GM18505 (cell line): ENCODE results near the gene PFKFB4.

Experiments used
- ATAC-seq: cut with Tn5 transposase; IDR thresholded peaks from one replicate; pipeline ENCODE4 v1.9.1; 2021; ENCODE audit not compliant: unreplicated experiment
- POLR2A ChIP-seq: IDR thresholded peaks from 4 replicates; pipeline ENCODE4 v1.6.1; 2011; ENCODE audit warnings: borderline replicate concordance; ENCODE audit not compliant: insufficient read depth, insufficient read length; ENCODE audit errors: extremely low read depth

Gene PFKFB4

GRCh38 chr3:48569808-48570450 is 13.3 kb upstream of the PFKFB4 start:
- TF ChIP-seq POLR2A: no peak
- no peak for ATAC-seq

DNA sequence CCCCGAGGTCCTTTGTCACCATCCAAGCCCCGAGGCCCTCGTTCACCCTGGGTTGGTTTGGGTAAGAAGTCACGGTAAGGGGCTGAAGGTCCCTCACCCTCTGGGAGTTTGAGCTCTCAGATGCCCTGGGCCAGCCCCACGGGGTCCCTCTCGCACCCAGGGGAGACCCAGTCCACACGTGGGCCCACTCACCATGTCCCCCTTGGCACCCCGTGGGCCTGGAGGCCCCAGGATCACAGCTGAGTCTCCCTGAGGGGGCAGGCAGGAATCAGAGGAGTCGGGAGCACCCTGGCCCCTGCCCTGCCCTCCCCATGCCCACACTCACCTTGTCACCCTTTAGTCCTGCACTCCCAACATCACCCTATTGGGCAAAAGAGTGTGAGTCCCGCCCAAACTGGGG is 12.8 kb upstream of the PFKFB4 start:
- ATAC-seq: no peak
- TF ChIP-seq POLR2A: no peak

DNA sequence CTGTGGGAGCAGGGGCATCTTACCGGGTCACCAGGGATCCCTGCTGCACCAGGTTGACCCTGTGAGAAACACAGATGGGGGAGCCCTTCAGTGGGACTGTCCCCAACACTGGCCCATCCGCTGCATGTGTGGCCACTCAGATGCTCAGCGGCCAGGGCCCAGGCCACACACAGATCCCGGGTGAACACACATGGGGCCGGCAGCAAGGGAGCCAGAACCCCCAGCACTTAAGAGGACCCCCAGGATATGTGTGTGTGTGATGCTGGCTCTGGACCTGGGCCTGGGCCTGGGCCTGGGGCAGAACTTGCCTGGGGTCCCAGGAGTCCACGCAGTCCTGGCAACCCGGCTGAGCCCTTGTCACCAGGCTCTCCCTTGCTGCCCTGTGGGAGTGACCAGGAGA is 11.9 kb upstream of the PFKFB4 start:
- no peak for TF ChIP-seq POLR2A
- ATAC-seq: no peak

DNA sequence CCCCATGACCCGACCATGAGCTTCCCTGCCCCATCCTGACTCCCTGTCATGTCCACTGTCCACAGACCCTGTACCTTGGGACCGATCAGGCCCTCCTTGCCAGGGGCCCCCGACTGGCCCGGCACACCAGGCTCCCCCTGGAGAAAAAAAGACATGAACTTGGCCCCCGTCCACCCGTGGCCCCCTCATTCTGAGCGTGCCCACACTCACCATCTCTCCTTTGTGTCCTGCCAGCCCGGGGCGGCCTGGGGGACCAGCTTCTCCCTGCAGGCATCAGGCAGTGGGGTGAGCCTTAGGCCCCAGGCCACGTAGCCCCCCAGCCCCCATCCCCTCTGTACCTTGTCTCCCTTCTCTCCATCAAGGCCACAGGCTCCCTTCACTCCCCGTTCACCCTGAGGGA is 10.9 kb upstream of the PFKFB4 start:
- no peak for TF ChIP-seq POLR2A
- no peak for ATAC-seq

GRCh38 chr3:48567090-48567489 is 10.5 kb upstream of the PFKFB4 start:
- no peak for TF ChIP-seq POLR2A
- ATAC-seq: no peak

GRCh38 chr3:48566401-48566760 is 9.8 kb upstream of the PFKFB4 start:
- no peak for TF ChIP-seq POLR2A
- ATAC-seq: no peak

DNA sequence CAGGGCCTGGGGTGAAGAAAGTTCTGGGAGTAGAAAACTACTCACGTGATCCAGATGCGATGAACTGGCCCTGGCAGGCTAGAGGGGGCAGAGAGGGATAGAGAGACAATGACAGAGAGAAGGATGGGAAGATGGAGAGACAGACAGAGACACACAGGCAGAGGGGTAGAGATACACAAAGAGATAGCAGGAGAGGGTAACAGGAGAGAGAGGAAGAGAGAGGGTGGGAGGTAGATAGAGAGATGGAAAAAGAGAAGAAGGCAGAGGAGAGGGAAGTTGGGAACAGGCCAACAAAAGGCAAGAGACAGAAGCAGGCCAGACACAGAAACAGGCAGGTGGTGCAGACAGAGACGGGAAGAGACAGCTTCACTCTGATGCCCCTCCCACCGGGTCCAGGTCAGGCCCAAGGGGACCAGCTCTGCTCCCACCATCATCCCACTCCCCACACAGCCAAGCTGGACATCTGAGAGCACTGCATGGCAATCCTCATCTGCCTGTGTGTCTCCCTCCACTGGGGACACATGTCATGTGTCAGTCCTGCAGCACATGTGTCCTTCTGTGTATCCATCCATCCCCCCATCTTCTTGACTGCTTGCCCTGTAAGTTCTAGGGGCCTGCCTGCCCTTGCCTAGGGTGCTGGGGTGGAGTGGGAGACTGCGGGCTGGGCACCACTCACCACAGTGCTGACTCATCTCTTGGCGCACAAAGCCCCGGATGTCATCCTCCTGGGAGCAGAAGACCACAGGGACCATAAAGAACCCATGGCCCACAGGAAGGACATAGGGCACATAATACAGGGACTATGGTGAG is 9.2 kb upstream of the PFKFB4 start:
- no peak for ATAC-seq
- no peak for TF ChIP-seq POLR2A

GRCh38 chr3:48565186-48565585 is 8.6 kb upstream of the PFKFB4 start:
- ATAC-seq: no peak

DNA sequence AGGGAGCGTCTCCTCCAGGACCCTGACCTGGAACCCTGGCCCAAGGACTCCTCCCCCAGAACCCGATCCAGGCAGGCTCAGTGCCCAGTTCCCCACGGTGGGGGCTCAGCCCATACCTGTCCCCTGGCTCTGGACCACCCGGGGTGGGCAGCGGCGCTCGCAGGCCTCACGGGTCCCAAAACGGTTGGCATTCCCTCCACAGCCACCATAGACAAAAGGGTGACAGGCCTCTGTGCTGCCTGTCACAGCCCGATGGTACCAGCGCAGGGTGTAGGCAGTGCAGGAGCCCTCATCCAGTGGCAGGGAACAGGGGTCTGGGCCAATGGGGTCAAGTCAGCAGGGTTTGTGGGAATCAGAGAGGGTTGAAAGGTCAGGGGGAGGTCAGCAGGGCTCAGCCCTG is 8.1 kb upstream of the PFKFB4 start:
- no peak for ATAC-seq
- TF ChIP-seq POLR2A: no peak

More at GRCh38 chr3:48565186-48565585, 8.6 kb upstream of the PFKFB4 start:
- TF ChIP-seq POLR2A: no peak

- no peak for TF ChIP-seq POLR2A
- no peak for ATAC-seq
These were observed 7.4 kb upstream of the PFKFB4 start for GRCh38 chr3:48564022-48564421.

- no peak for TF ChIP-seq POLR2A
- no peak for ATAC-seq
These were observed 6.8 kb upstream of the PFKFB4 start, which contains the start of gene UCN2 for GRCh38 chr3:48563382-48563918. TSS of gene UCN2 (minus strand) at chr3:48563781. CDS start at chr3:48563124, 657 bp downstream.

- TF ChIP-seq POLR2A: no peak
- no peak for ATAC-seq
These were observed 5.9 kb upstream of the PFKFB4 start for GRCh38 chr3:48562367-48563095.

GRCh38 chr3:48561045-48561736 is 4.6 kb upstream of the PFKFB4 start:
- TF ChIP-seq POLR2A: no peak
- no peak for ATAC-seq

DNA sequence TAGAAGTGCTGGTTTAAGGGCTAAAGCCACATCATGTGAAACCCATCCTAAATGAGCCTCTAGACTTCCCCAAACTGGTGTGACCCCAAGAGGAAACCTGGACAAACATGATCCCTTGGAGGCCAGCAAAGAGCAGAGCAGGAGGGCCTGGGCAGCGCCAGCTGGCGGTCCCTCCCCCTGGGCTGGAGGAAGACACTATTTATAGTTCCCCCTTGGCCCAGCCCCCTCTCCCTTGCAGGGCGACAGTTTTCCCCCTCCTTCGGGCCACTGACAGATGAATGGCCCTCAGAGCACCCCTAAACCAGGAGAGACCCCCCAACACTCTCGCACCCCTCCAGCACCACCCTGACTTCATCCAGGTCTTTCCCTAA is 4.0 kb upstream of the PFKFB4 start:
- ATAC-seq: no peak

More for the DNA sequence above, 4.0 kb upstream of the PFKFB4 start:
- no peak for TF ChIP-seq POLR2A
